ENCODE results near the gene NAALAD2.
"Not testable (repeated sequence)": the region's sequence is repeated elsewhere in the genome, so short reads cannot be mapped to it uniquely, and the experiment has no call there.

Gene NAALAD2

GRCh38 chr11:90197377-90197776 is 62.9 kb downstream of the NAALAD2 start:
- no peak for DNase-seq

- DNase-seq: no peak
Observed at GRCh38 chr11:90202342-90202741, 67.9 kb downstream of the NAALAD2 start.

GRCh38 chr11:90204407-90204806 is 69.9 kb downstream of the NAALAD2 start:
- DNase-seq: no peak

- DNase-seq: peak; percentile 30
Observed at GRCh38 chr11:90204832-90205646, 70.6 kb downstream of the NAALAD2 start.

GRCh38 chr11:90207992-90208391 is 73.5 kb downstream of the NAALAD2 start:
- DNase-seq: not testable (repeated sequence)

GRCh38 chr11:90208857-90209256 is 74.4 kb downstream of the NAALAD2 start:
- no peak for DNase-seq

GRCh38 chr11:90213322-90213721 is 78.9 kb downstream of the NAALAD2 start:
- no peak for DNase-seq

GRCh38 chr11:90216611-90217010 is 82.1 kb downstream of the NAALAD2 start:
- DNase-seq: no peak

GRCh38 chr11:90218606-90219005 is 84.1 kb downstream of the NAALAD2 start:
- DNase-seq: no peak

GRCh38 chr11:90219438-90219837 is 85.0 kb downstream of the NAALAD2 start:
- no peak for DNase-seq

GRCh38 chr11:90220391-90220790 is 85.9 kb downstream of the NAALAD2 start:
- no peak for DNase-seq

- DNase-seq: no peak
Observed at GRCh38 chr11:90221803-90222458, 87.5 kb downstream of the NAALAD2 start.

- peak; percentile 82 for DNase-seq
Observed at GRCh38 chr11:90222459-90223247, 88.2 kb downstream of the NAALAD2 start, which contains the start of gene CHORDC1. Gene CHORDC1 (minus strand): TSS chr11:90223049. CDS start chr11:90222954, 95 bp downstream.

GRCh38 chr11:90223248-90223585 is 88.8 kb downstream of the NAALAD2 start:
- no peak for DNase-seq

- DNase-seq: no peak
Observed at GRCh38 chr11:90228056-90228455, 93.6 kb downstream of the NAALAD2 start.

GRCh38 chr11:90229791-90230190 is 95.3 kb downstream of the NAALAD2 start:
- no peak for DNase-seq

- no peak for DNase-seq
Observed at GRCh38 chr11:90234977-90235376, 100.5 kb downstream of the NAALAD2 start.

GRCh38 chr11:90235526-90235925 is 101.1 kb downstream of the NAALAD2 start:
- no peak for DNase-seq

- no peak for DNase-seq
Observed at GRCh38 chr11:90237004-90237403, 102.5 kb downstream of the NAALAD2 start.

GRCh38 chr11:90239967-90240636 is 105.6 kb downstream of the NAALAD2 start:
- DNase-seq: peak; percentile 67

- DNase-seq: peak; percentile 16
Observed at GRCh38 chr11:90241414-90241813, 107.0 kb downstream of the NAALAD2 start.

Data from NCI-H146 (cell line).